Fibroblast of villous mesenchyme (primary cell): Measurements from ENCODE around the gene ARSG. TPM values are rescaled to one million over a fixed set of nuclear protein-coding genes. Genes with fewer than 3 reads are reported as not detected.

ENCODE experiments used
- DNase-seq: peaks from one replicate; pipeline ENCODE4 v3.0.0-alpha.2; 2010; ENCODE audit warnings: low read depth
- H3K4me3 ChIP-seq: 2 replicates; pipeline ENCODE4 v1.5.1; 2011; ENCODE audit warnings: low read depth, mild to moderate bottlenecking, low read length
- CTCF ChIP-seq: IDR thresholded peaks from 2 replicates; pipeline ENCODE4 v1.5.1; 2012; ENCODE audit warnings: low read depth, mild to moderate bottlenecking, low read length; ENCODE audit not compliant: insufficient read depth
- total RNA-seq: library from RNA; depleted of rRNA; stranded (reverse); fragments of >200 nt; gene quantifications from 2 replicates; pipeline ENCODE4 v1.2.3, GENCODE V29; 2012

Gene ARSG
- total RNA-seq, 1 donor = 5.6 TPM

DNA sequence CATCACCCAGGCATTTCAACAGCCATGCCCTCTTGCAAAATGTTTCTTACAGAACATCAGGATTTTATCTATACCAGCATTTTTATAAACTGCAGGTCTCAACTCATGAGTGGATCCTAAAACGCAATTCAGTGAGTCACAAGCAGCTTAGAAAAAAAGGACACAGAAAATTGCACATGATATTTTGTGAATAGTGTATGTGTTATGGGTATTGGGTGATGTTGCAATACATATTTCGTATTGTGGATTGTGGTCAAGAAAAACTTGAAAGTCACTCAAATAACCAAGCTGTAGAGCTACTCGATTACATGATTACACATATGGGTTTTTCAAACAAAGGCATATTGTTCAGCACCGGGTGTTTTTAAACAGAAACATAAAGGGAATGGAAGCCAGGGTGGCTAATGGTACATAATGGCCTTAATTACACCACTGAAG lies 164.6 kb downstream of the ARSG start:
- H3K4me3 ChIP-seq = peak overlapping the region; percentile 83
- TF ChIP-seq CTCF = no peak
- peak; percentile 96 for DNase-seq

GRCh38 chr17:68456339-68457167 lies 165.3 kb downstream of the ARSG start:
- H3K4me3 ChIP-seq = peak overlapping the region; percentile 83
- no peak for TF ChIP-seq CTCF
- peak; percentile 95 for DNase-seq

GRCh38 chr17:68457168-68457538 lies 165.9 kb downstream of the ARSG start, which contains the start of gene WIPI1:
TSS of gene WIPI1 (minus strand) at chr17:68457496. CDS start at chr17:68457421, 75 bp downstream.
- DNase-seq = no peak
- H3K4me3 ChIP-seq = peak within 1 kb of the TSS; percentile 83
- no peak for TF ChIP-seq CTCF

DNA sequence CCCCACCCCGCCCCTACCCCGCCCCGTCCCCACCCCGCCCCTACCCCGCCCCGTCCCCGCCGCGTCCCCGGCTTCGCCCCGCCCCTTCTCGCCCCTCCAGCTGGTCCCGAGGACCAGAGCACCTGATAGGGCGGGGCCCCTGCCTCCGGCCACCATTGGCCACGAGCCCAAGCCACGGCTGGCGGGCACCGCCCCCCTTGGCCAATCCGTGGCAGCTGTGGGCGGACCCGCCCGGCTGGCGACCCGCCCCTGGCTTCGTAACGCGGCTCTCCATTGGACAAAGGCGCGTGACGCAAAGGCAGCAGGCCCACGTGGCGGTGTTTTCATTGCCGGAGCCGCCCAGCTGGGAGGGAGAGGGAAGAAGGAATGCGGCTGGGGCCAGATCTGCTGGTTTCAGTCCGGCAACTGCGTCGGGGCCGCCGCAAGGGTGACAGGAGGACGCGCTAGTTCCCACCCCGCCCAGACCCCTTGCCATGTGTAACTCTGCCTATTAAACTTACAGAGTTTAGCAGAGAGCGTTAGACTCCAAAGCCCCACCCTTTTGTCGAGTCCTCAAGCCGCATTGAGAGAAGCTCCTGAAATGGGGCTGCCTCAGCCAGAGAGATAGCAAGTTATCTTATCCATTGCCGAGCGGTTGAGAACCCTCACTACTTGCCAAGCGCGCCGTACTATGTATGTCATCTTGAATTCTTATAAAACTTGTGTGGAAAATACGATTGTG lies 166.4 kb downstream of the ARSG start:
- TF ChIP-seq CTCF = no peak
- peak; percentile 99 for DNase-seq
- peak overlapping the region; percentile 64 for H3K4me3 ChIP-seq

DNA sequence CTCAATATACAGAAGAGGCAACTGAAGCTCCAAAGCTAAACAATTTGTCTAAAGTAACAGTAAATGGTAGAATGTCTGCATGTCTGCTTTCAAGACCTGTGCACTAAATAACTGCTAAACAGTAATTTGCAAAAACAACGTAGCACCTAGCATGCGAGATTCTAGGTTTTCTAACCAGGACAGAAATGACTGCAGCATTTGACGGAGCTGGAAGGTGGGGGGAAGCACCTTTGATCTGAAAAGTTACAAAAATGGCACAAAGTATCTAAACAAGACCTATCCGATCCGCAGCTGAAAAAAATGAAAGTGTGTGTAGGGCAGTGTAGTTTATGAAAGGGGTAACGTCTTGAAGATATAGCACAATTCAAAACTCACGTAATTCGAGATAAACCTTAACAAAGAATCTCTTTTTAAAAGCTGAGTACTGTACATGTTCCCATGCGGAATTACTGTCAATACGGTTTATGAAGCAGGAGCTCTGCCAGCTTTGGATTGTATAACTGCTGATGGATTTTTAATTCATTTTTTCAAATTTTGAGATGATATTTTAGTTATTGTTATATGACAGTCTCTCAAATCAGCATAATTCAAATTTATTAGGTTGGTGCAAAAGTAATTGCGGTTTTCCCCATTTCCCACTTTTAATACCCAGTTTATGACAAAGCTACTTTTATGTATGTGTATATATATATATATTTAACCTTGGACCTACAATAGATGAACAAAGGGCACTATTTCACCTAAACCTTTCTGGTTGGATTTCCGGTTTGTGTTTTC lies 167.2 kb downstream of the ARSG start:
- TF ChIP-seq CTCF = no peak
- DNase-seq = no peak
- peak overlapping the region; percentile 64 for H3K4me3 ChIP-seq

DNA sequence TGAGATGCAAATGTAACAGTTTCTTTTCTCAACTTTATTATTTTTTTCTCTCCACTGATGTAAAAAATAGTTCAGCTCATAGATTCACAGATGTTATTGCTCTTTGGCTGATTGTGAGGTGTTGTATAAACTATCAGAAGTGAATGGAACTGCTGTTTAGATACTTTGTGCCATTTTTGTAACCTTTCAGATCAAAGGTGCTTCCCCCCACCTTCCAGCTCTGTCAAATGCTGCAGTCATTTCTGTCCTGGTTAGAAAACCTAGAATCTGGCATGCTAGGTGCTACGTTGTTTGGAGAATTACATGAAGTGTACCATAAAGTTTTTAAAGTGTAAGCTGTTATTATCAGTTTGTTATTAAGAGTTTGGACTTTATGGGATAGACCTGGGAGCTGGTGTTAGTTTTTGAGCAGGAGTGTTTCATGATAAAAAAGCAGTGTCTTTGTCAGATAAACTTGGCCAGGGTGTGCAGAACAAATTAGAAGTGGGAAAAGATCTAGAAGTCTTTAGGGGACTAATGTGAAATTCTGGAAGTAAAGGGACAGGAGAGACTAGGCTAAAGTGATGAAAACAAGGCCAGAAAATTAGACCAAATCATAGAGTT lies 167.8 kb downstream of the ARSG start:
- H3K4me3 ChIP-seq = no peak overlapping the region
- no peak for TF ChIP-seq CTCF
- DNase-seq = no peak
